Measurements from ENCODE around the gene PXT1.

DNA sequence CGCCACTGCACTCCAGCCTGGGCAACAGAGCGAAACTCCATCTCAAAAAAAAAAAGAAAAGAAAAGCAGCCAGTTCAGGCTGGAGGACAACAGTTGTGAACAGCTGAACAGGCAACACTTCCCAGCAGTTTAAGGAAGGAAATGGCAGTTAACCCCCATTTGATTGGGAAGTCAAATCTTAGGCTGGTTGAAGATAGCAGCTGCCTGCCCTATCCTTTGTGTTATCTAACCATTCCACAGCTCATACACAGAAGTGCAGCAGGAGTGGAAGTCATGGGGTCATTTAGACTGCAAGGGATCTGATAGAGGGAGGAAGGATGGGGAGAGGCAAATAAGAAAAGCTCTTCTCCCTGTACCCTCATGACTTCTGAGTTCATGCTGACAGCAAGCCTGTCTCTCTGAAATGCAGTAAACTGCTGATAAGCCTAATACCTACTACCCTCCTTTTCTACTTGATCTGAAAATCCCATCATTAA, 35.4 kb upstream of the PXT1 start:
- TF ChIP-seq CHD2 (IDR thresholded peaks at IDR 0.05; ENCODE audit: low read depth, low read length), result no peak
- no peak for TF ChIP-seq ZNF121 (CRISPR knock-in tag; conservative IDR thresholded peaks at IDR 0.05)
- no peak for TF ChIP-seq RBFOX2 (IDR thresholded peaks at IDR 0.05; ENCODE audit: low read depth, low read length)
- no peak for TF ChIP-seq PRPF4 (IDR thresholded peaks at IDR 0.05; ENCODE audit: insufficient read depth, low read depth, low read length, poor library complexity, severe bottlenecking)
- TF ChIP-seq KDM1A (IDR thresholded peaks at IDR 0.05), result peak; percentile 98
- TF ChIP-seq, protein P1, sequence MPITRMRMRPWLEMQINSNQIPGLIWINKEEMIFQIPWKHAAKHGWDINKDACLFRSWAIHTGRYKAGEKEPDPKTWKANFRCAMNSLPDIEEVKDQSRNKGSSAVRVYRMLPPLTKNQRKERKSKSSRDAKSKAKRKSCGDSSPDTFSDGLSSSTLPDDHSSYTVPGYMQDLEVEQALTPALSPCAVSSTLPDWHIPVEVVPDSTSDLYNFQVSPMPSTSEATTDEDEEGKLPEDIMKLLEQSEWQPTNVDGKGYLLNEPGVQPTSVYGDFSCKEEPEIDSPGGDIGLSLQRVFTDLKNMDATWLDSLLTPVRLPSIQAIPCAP (CRISPR knock-in tag; IDR thresholded peaks at IDR 0.05; ENCODE audit: borderline replicate concordance), result no peak
- no peak for TF ChIP-seq GATAD2B (IDR thresholded peaks at IDR 0.05; ENCODE audit: borderline replicate concordance)
- no peak for TF ChIP-seq HNRNPK (IDR thresholded peaks at IDR 0.05; ENCODE audit: low read depth, low read length, poor library complexity, severe bottlenecking)
- no peak for TF ChIP-seq U2AF1 (optimal IDR thresholded peaks at IDR 0.05; ENCODE audit: low read depth, low read length)
- TF ChIP-seq, protein P2, sequence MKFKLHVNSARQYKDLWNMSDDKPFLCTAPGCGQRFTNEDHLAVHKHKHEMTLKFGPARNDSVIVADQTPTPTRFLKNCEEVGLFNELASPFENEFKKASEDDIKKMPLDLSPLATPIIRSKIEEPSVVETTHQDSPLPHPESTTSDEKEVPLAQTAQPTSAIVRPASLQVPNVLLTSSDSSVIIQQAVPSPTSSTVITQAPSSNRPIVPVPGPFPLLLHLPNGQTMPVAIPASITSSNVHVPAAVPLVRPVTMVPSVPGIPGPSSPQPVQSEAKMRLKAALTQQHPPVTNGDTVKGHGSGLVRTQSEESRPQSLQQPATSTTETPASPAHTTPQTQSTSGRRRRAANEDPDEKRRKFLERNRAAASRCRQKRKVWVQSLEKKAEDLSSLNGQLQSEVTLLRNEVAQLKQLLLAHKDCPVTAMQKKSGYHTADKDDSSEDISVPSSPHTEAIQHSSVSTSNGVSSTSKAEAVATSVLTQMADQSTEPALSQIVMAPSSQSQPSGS (CRISPR knock-in tag; IDR thresholded peaks at IDR 0.05), result no peak
- no peak for TF ChIP-seq EGR1 (conservative IDR thresholded peaks at IDR 0.05)
- peak; percentile 92 for TF ChIP-seq POLR2AphosphoS5 (IDR thresholded peaks at IDR 0.05; ENCODE audit: control insufficient read depth, insufficient read depth, low read depth, low read length)
- no peak for TF ChIP-seq ZBTB1 (CRISPR knock-in tag; IDR thresholded peaks at IDR 0.05; ENCODE audit: borderline replicate concordance, low read depth)
- TF ChIP-seq, protein P3, sequence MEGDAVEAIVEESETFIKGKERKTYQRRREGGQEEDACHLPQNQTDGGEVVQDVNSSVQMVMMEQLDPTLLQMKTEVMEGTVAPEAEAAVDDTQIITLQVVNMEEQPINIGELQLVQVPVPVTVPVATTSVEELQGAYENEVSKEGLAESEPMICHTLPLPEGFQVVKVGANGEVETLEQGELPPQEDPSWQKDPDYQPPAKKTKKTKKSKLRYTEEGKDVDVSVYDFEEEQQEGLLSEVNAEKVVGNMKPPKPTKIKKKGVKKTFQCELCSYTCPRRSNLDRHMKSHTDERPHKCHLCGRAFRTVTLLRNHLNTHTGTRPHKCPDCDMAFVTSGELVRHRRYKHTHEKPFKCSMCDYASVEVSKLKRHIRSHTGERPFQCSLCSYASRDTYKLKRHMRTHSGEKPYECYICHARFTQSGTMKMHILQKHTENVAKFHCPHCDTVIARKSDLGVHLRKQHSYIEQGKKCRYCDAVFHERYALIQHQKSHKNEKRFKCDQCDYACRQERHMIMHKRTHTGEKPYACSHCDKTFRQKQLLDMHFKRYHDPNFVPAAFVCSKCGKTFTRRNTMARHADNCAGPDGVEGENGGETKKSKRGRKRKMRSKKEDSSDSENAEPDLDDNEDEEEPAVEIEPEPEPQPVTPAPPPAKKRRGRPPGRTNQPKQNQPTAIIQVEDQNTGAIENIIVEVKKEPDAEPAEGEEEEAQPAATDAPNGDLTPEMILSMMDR (IDR thresholded peaks at IDR 0.05 in 2 of 3, conservative IDR thresholded peaks at IDR 0.05 in 1 of 3; ENCODE audit: insufficient read depth in 2 of 3, low read depth in 1 of 3, low read length in 3 of 3), result no peak
